Tracheal epithelial cell (primary cell): ENCODE results near the gene RNF224. TPM values are rescaled to one million over a fixed set of nuclear protein-coding genes. Genes with fewer than 3 reads are reported as not detected.

Experiments used
- total RNA-seq: library from RNA; depleted of rRNA; stranded (reverse); fragments of >200 nt; gene quantifications from 2 replicates; pipeline ENCODE4 v1.2.1, GENCODE V29; 2014

Gene RNF224
- total RNA-seq, 1 donor from 2014 or later, result 0.21 TPM

Other genes with a start within 250 kb of the RNF224 start
- gene PTGDS, start 250.0 kb upstream of the RNF224 start, total RNA-seq, result not detected in 2 replicates
- gene LCNL1, start 244.5 kb upstream of the RNF224 start, total RNA-seq, result not detected in 2 replicates
- gene PAXX, start 235.1 kb upstream of the RNF224 start, total RNA-seq, result 16.4 and 21.4 TPM in 2 replicates
- gene CLIC3, start 230.9 kb upstream of the RNF224 start, total RNA-seq, result 4.0 and 4.8 TPM in 2 replicates
- 9.8 and 13.0 TPM in 2 replicates for gene ABCA2, start 199.3 kb upstream of the RNF224 start, total RNA-seq
- not detected in 2 replicates for gene FUT7, start 195.4 kb upstream of the RNF224 start, total RNA-seq
- 8.3 and 9.4 TPM in 2 replicates for gene NPDC1, start 181.3 kb upstream of the RNF224 start, total RNA-seq
- gene ENTPD2, start 173.4 kb upstream of the RNF224 start, total RNA-seq, result 0.21 and 1.7 TPM in 2 replicates
- gene SAPCD2, start 156.9 kb upstream of the RNF224 start, total RNA-seq, result 1.1 and 4.1 TPM in 2 replicates
- 1.7 and 13.3 TPM in 2 replicates for gene UAP1L1, start 150.0 kb upstream of the RNF224 start, total RNA-seq
- gene MAN1B1, start 140.5 kb upstream of the RNF224 start, total RNA-seq, result 69.9 and 71.4 TPM in 2 replicates
- gene DPP7, start 112.8 kb upstream of the RNF224 start, total RNA-seq, result 76.1 and 80.4 TPM in 2 replicates
- 0.21 and 0.48 TPM in 2 replicates for gene GRIN1, start 88.3 kb upstream of the RNF224 start, total RNA-seq
- 0.24 TPM in 1 of 2 replicates, not detected in the other for gene LRRC26, start 57.5 kb upstream of the RNF224 start, total RNA-seq
- not detected in 2 replicates for gene TMEM210, start 55.4 kb upstream of the RNF224 start, total RNA-seq
- 8.5 and 9.6 TPM in 2 replicates for gene ANAPC2, start 38.9 kb upstream of the RNF224 start, total RNA-seq
- 76.3 and 93.3 TPM in 2 replicates for gene SSNA1, start 38.8 kb upstream of the RNF224 start, total RNA-seq
- gene TPRN, start 26.8 kb upstream of the RNF224 start, total RNA-seq, result 4.1 and 6.4 TPM in 2 replicates
- gene TMEM203, start 21.9 kb upstream of the RNF224 start, total RNA-seq, result 34.0 and 66.9 TPM in 2 replicates
- gene NDOR1, start 21.8 kb upstream of the RNF224 start, total RNA-seq, result 2.7 and 6.2 TPM in 2 replicates
- 0.24 and 0.64 TPM in 2 replicates for gene RNF208, start 5.3 kb upstream of the RNF224 start, total RNA-seq
- 0.72 and 6.0 TPM in 2 replicates for gene CYSRT1, start 2.3 kb upstream of the RNF224 start, total RNA-seq
- gene SLC34A3, start 3.4 kb downstream of the RNF224 start, total RNA-seq, result not detected in 2 replicates
- 94.4 and 132 TPM in 2 replicates for gene TUBB4B, start 13.8 kb downstream of the RNF224 start, total RNA-seq
- not detected in 2 replicates for gene STPG3, start 23.8 kb downstream of the RNF224 start, total RNA-seq
- gene NELFB, start 27.8 kb downstream of the RNF224 start, total RNA-seq, result 55.2 and 55.7 TPM in 2 replicates
- gene TOR4A, start 50.2 kb downstream of the RNF224 start, total RNA-seq, result 35.6 and 36.1 TPM in 2 replicates
- 10.0 and 15.7 TPM in 2 replicates for gene NRARP, start 74.8 kb downstream of the RNF224 start, total RNA-seq
- 12.8 and 22.6 TPM in 2 replicates for gene EXD3, start 195.7 kb downstream of the RNF224 start, total RNA-seq
- 1.9 and 2.2 TPM in 2 replicates for gene NOXA1, start 195.9 kb downstream of the RNF224 start, total RNA-seq
- gene ENTPD8, start 213.9 kb downstream of the RNF224 start, total RNA-seq, result 0.24 TPM in 1 of 2 replicates, not detected in the other
- gene NSMF, start 231.8 kb downstream of the RNF224 start, total RNA-seq, result 23.1 and 33.0 TPM in 2 replicates